H1 (cell line): ENCODE results near the gene LRRC14B. TPM values are rescaled to one million over a fixed set of nuclear protein-coding genes. Genes with fewer than 3 reads are reported as not detected.

Source experiments
- CTCF ChIA-PET: fragments of 300-600 bp; sonication (Branson Sonifier 250); formaldehyde crosslinking; loops from one replicate; lab custom pipeline; 2021; ENCODE audit not compliant: partially characterized antibody; lab: Charles Lee
- POLR2A ChIA-PET: fragments of 300-600 bp; sonication (Branson Sonifier 250); formaldehyde crosslinking; loops from one replicate; lab custom pipeline; 2021; ENCODE audit warnings: inconsistent platforms; ENCODE audit not compliant: partially characterized antibody; lab: Charles Lee
- DNase-seq, 2 experiments: peaks; one replicate each; pipeline versions ENCODE4 v3.0.0 to v3.0.0-alpha.2; 2010 to 2022; ENCODE audit warnings: low spot score in 2 of 2, low read depth in 1 of 2, mixed read lengths in 1 of 2
- FAIRE-seq: peaks from 2 replicates; lab custom pipeline; 2011; peaks lifted over from hg19 to GRCh38; lab: Jason Lieb, UNC
- H2AFZ ChIP-seq: 2 replicates; pipeline ENCODE4 v1.8.1; 2012; ENCODE audit warnings: low read length, inconsistent platforms
- H2AK5ac ChIP-seq: 2 replicates; pipeline ENCODE4 v1.6.1; 2013; ENCODE audit warnings: low read depth, low read length
- H2BK120ac ChIP-seq: replicated peaks from 2 replicates; pipeline ENCODE3; 2013; ENCODE audit warnings: low read depth, low read length, inconsistent platforms
- H2BK12ac ChIP-seq: 2 replicates; pipeline ENCODE4 v1.6.1; 2013; ENCODE audit warnings: low read depth, low read length
- H2BK15ac ChIP-seq: 2 replicates; pipeline ENCODE4 v1.6.1; 2013; ENCODE audit warnings: low read length
- H2BK20ac ChIP-seq: 2 replicates; pipeline ENCODE4 v1.6.1; 2013; ENCODE audit warnings: low read length
- H2BK5ac ChIP-seq: 2 replicates; pipeline ENCODE4 v1.6.1; 2013; ENCODE audit warnings: low read depth, low read length
- H3K14ac ChIP-seq: 2 replicates; pipeline ENCODE4 v1.6.1; 2013; ENCODE audit warnings: inconsistent platforms; ENCODE audit not compliant: insufficient read length
- H3K18ac ChIP-seq: 2 replicates; pipeline ENCODE4 v1.6.1; 2013; ENCODE audit warnings: low read length; ENCODE audit errors: extremely low read depth
- H3K23ac ChIP-seq: 2 replicates; pipeline ENCODE4 v1.6.1; 2013; ENCODE audit warnings: inconsistent platforms; ENCODE audit not compliant: insufficient read length
- H3K23me2 ChIP-seq: 2 replicates; pipeline ENCODE4 v1.6.1; 2013; ENCODE audit warnings: low read depth, low read length
- H3K27ac ChIP-seq: 2 replicates; pipeline ENCODE4 v1.6.1; 2011; ENCODE audit warnings: low read depth, low read length, inconsistent platforms
- H3K27me3 ChIP-seq, 4 experiments: replicated peaks in 1 of 4; 1 replicate in 1 of 4; 2 replicates in 3 of 4; pipeline versions ENCODE4 v1.6.1 to v1.8.1; 2011 to 2013; ENCODE audit warnings: low read length in 3 of 4, mild to moderate bottlenecking in 3 of 4, inconsistent platforms in 2 of 4, mixed read lengths in 2 of 4, moderate library complexity in 1 of 4; ENCODE audit not compliant: control insufficient read depth in 3 of 4, insufficient read depth in 3 of 4; ENCODE audit errors: extremely low read depth in 1 of 4
- H3K36me3 ChIP-seq, 4 experiments: 2 replicates each; pipeline versions ENCODE4 v1.6.1 to v1.8.1; 2011 to 2013; ENCODE audit warnings: mild to moderate bottlenecking in 4 of 4, low read length in 3 of 4, moderate library complexity in 2 of 4, control low read depth in 1 of 4, inconsistent platforms in 1 of 4; ENCODE audit not compliant: insufficient read depth in 4 of 4, control insufficient read depth in 2 of 4
- H3K4ac ChIP-seq: replicated peaks from 2 replicates; pipeline ENCODE3; 2013; ENCODE audit warnings: low read length, low read depth, mixed read lengths, inconsistent platforms; ENCODE audit not compliant: insufficient read length
- H3K4me1 ChIP-seq, 4 experiments: replicated peaks in 1 of 4; 1 replicate in 1 of 4; 2 replicates in 3 of 4; pipeline versions ENCODE4 v1.6.1 to v1.8.1; 2011 to 2013; ENCODE audit warnings: low read length in 3 of 4, inconsistent platforms in 2 of 4, mixed read lengths in 1 of 4; ENCODE audit not compliant: insufficient read depth in 4 of 4, control insufficient read depth in 3 of 4
- H3K4me2 ChIP-seq, 2 experiments: 2 replicates each; pipeline versions ENCODE4 v1.6.1 to v1.8.1; 2011 to 2013; ENCODE audit warnings: low read depth in 2 of 2, low read length in 2 of 2, control low read depth in 1 of 2, inconsistent platforms in 1 of 2, mild to moderate bottlenecking in 1 of 2; ENCODE audit not compliant: insufficient read depth in 1 of 2
- H3K4me3 ChIP-seq, 4 experiments: fragments of 200-600, 300-600 bp in 1 of 4; sonication (generic), shearing (Covaris generic), sonication (Bioruptor Twin) in 1 of 4; 2 replicates each; pipeline versions ENCODE4 v1.5.1 to v1.8.1; 2011 to 2016; ENCODE audit warnings: low read length in 4 of 4, low read depth in 3 of 4, control low read depth in 2 of 4, inconsistent platforms in 2 of 4, mild to moderate bottlenecking in 2 of 4, mixed read lengths in 1 of 4, moderate library complexity in 1 of 4; ENCODE audit not compliant: insufficient read depth in 2 of 4; ENCODE audit errors: extremely low read depth in 1 of 4
- H3K56ac ChIP-seq: replicated peaks from 2 replicates; pipeline ENCODE3; 2013; ENCODE audit warnings: low read depth, mild to moderate bottlenecking, mixed read lengths, low read length, inconsistent platforms; ENCODE audit not compliant: insufficient read length
- H3K79me1 ChIP-seq: 2 replicates; pipeline ENCODE4 v1.6.1; 2013; ENCODE audit warnings: low read depth, low read length, control low read depth
- H3K79me2 ChIP-seq, 2 experiments: 2 replicates each; pipeline versions ENCODE4 v1.6.1 to v1.8.1; 2012 to 2013; ENCODE audit warnings: low read length in 2 of 2, mild to moderate bottlenecking in 2 of 2, inconsistent platforms in 1 of 2; ENCODE audit not compliant: insufficient read depth in 2 of 2, control insufficient read depth in 1 of 2
- H3K9ac ChIP-seq, 4 experiments: replicated peaks in 1 of 4; 1 replicate in 1 of 4; 2 replicates in 3 of 4; pipeline versions ENCODE4 v1.6.1 to v1.8.1; 2011 to 2013; ENCODE audit warnings: low read depth in 3 of 4, low read length in 3 of 4, control low read depth in 2 of 4, mild to moderate bottlenecking in 2 of 4, moderate library complexity in 2 of 4, inconsistent platforms in 1 of 4; ENCODE audit errors: extremely low read depth in 1 of 4
- H3K9me3 ChIP-seq, 2 experiments: 2 replicates each; pipeline versions ENCODE4 v1.6.1 to v1.8.1; 2012 to 2013; ENCODE audit warnings: mild to moderate bottlenecking in 2 of 2, moderate library complexity in 2 of 2, control low read depth in 1 of 2, inconsistent platforms in 1 of 2, low read depth in 1 of 2, low read length in 1 of 2, mixed read lengths in 1 of 2; ENCODE audit not compliant: insufficient read depth in 2 of 2
- H4K20me1 ChIP-seq, 2 experiments: replicated peaks in 1 of 2; 2 replicates each; pipeline versions ENCODE3 to v1.8.1; 2011 to 2013; ENCODE audit warnings: inconsistent platforms in 2 of 2, low read length in 2 of 2, mild to moderate bottlenecking in 1 of 2; ENCODE audit not compliant: insufficient read depth in 2 of 2, control insufficient read depth in 1 of 2
- H4K5ac ChIP-seq: 2 replicates; pipeline ENCODE4 v1.6.1; 2013; ENCODE audit warnings: low read length, low read depth, mixed read lengths, inconsistent platforms; ENCODE audit not compliant: insufficient read length
- H4K8ac ChIP-seq: 2 replicates; pipeline ENCODE4 v1.8.0; 2013; ENCODE audit warnings: mild to moderate bottlenecking, moderate library complexity, low read length, inconsistent platforms; ENCODE audit not compliant: insufficient read depth; ENCODE audit errors: extremely low read depth
- H4K91ac ChIP-seq: replicated peaks from 2 replicates; pipeline ENCODE3; 2013; ENCODE audit warnings: low read length, mixed read lengths, inconsistent platforms; ENCODE audit not compliant: insufficient read length
- BACH1 ChIP-seq: IDR thresholded peaks from 2 replicates; pipeline ENCODE4 v1.6.1; 2012; ENCODE audit warnings: low read length, improper control_type of control experiment
- BCL11A ChIP-seq, 2 experiments: IDR thresholded peaks; one replicate each; pipeline ENCODE4 v1.6.1; 2011; ENCODE audit warnings: low read depth in 2 of 2, low read length in 2 of 2, mild to moderate bottlenecking in 2 of 2
- BRCA1 ChIP-seq: IDR thresholded peaks from 2 replicates; pipeline ENCODE4 v1.6.1; 2012; ENCODE audit warnings: low read depth, low read length, improper control_type of control experiment
- CBX5 ChIP-seq: fragments of 300-800, 300-1000 bp; sonication (generic); IDR thresholded peaks from 2 replicates; pipeline ENCODE4 v1.7.1; 2016; ENCODE audit warnings: antibody characterized with exemption, low read length, low read depth
- CHD2 ChIP-seq: IDR thresholded peaks from 2 replicates; pipeline ENCODE4 v1.6.1; 2012; ENCODE audit warnings: low read length, improper control_type of control experiment
- EP300 ChIP-seq, 2 experiments: IDR thresholded peaks; 1 replicate in 1 of 2; 2 replicates in 1 of 2; pipeline ENCODE4 v1.6.1; 2011 to 2012; ENCODE audit warnings: low read depth in 2 of 2, low read length in 2 of 2, mild to moderate bottlenecking in 2 of 2, borderline replicate concordance in 1 of 2, inconsistent platforms in 1 of 2, moderate library complexity in 1 of 2
- MAFK ChIP-seq: IDR thresholded peaks from 2 replicates; pipeline ENCODE4 v1.6.1; 2012; ENCODE audit warnings: low read depth, mild to moderate bottlenecking, improper control_type of control experiment, low read length
- POU5F1 ChIP-seq: IDR thresholded peaks from 2 replicates; pipeline ENCODE4 v1.6.1; 2011; ENCODE audit warnings: low read depth, mild to moderate bottlenecking, low read length, moderate library complexity
- SP4 ChIP-seq: IDR thresholded peaks from 2 replicates; pipeline ENCODE4 v1.6.1; 2012; ENCODE audit warnings: low read length, inconsistent platforms
- TAF7 ChIP-seq: optimal IDR thresholded peaks from 2 replicates; pipeline ENCODE3; 2011; ENCODE audit warnings: low read depth, mild to moderate bottlenecking, inconsistent platforms, low read length, moderate library complexity, borderline replicate concordance
- TCF12 ChIP-seq: IDR thresholded peaks from 2 replicates; pipeline ENCODE4 v1.6.1; 2011; ENCODE audit warnings: low read depth, mild to moderate bottlenecking, low read length
- YY1 ChIP-seq: IDR thresholded peaks from 2 replicates; pipeline ENCODE4 v1.6.1; 2011; ENCODE audit warnings: low read depth, mild to moderate bottlenecking, low read length
- WGBS, 2 experiments: shearing (Covaris generic) in 1 of 2; methylation state at CpG; one replicate each; pipeline versions ENCODE4 v1.1.6 to v1.1.7; 2013 to 2015; ENCODE audit warnings: low lambda C conversion rate in 2 of 2, mixed read lengths in 2 of 2, inconsistent platforms in 1 of 2, low coverage in 1 of 2, missing lambda C conversion rate in 1 of 2; ENCODE audit not compliant: insufficient replicate concordance in 2 of 2, insufficient coverage in 1 of 2, insufficient read length in 1 of 2; ENCODE audit errors: extremely low coverage in 1 of 2, missing lambda C conversion rate in 1 of 2; 5-methylcytosine and 5-hydroxymethylcytosine counted together
- polyA plus RNA-seq, 7 experiments: library from polyadenylated mRNA; depleted of rRNA in 3 of 7; stranded (reverse) in 5 of 7; unstranded in 2 of 7; fragments of >200 nt in 5 of 7; fragments of 200-250 nt in 2 of 7; gene quantifications; 1 replicate in 5 of 7; 2 replicates in 1 of 7; 4 replicates in 1 of 7; pipeline versions ENCODE4 v1.2.1 to v1.2.3, GENCODE V29; 2011 to 2013; ENCODE audit warnings: missing spikeins in 2 of 7, mixed read lengths in 2 of 7
- total RNA-seq: library from RNA; stranded (reverse); fragmentation: NEBNext Ultra II Directional; extraction: Animal tissue kit (Norgen Biotek cat#: 25700); gene quantifications from 2 replicates; pipeline ENCODE4 v1.2.1, GENCODE V29; 2021

LRRC14B gene
- total and polyA plus RNA-seq, 2 of the 8 experiments (the other 6 are each of a cell fraction or from before 2014, with no cell fraction given) = not detected

DNA sequence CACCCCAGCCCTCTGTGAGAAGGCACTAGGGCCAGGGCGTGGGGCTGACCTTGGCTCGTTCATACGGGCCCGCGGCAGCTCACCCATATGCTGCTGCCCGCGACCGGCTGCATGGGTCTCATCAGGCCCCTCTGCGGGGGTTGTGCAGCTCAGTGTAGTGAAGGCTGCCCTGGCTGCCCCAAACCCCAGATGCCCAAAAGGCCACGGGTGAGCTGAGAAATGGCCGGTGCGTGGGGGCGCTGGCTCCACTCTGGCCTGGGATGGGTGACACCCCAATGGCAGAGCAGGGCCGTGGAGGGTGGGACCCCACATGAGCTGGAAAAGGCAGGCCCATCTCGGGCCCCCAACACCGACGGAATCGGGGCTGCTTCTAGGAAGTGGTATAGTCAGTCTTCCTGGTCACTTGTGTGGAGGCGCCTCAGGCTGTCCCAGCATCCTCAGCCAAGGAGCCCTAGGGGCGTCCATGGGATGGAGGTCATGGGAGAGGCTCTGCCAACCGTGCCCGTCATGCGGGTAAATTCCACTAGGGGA, 19.4 kb upstream of the LRRC14B start:
- H4K5ac ChIP-seq = no peak overlapping the region
- POLR2A ChIA-PET = interaction anchor here (0.9 kb wide), 1 partner anchor 16 kb away, joined by 4 read pairs; no protein-coding TSS in a partner anchor
- no peak overlapping the region for H3K14ac ChIP-seq
- no peak overlapping the region for H3K27ac ChIP-seq
- peaks cover 0 to 22% (median 13%) of the 10 kb centered on the region in 4 experiments; a peak in 6 of 8 replicates for H3K36me3 ChIP-seq
- no peak overlapping the region for H2BK5ac ChIP-seq
- no peak for FAIRE-seq
- no peaks in the 10 kb centered on the region for H3K79me2 ChIP-seq
- no peak overlapping the region for H4K91ac ChIP-seq
- no peaks in the 10 kb centered on the region; a peak in 1 of 7 replicates for H3K27me3 ChIP-seq
- no peak overlapping the region for H2AFZ ChIP-seq
- H2BK15ac ChIP-seq = no peak overlapping the region
- H2AK5ac ChIP-seq = no peak overlapping the region
- H2BK20ac ChIP-seq = no peak overlapping the region
- TF ChIP-seq BACH1 = no peak
- TF ChIP-seq TCF12 = no peak
- no peak for TF ChIP-seq EP300 (IDR thresholded peaks at IDR 0.05; ENCODE audit: borderline replicate concordance in 1 of 2, low read depth in 2 of 2, low read length in 2 of 2)
- no peak for TF ChIP-seq MAFK
- TF ChIP-seq CHD2 = no peak
- no peak for TF ChIP-seq CBX5
- no peak for TF ChIP-seq BCL11A (IDR thresholded peaks at IDR 0.05; ENCODE audit: low read depth in 2 of 2, low read length in 2 of 2)
- no peak for TF ChIP-seq SP4
- no peak for TF ChIP-seq POU5F1
- no peak for TF ChIP-seq BRCA1
- no peak for TF ChIP-seq TAF7
- no peak for TF ChIP-seq YY1
- H3K9me3 ChIP-seq = no peaks in the 10 kb centered on the region
- CTCF ChIA-PET = interaction anchor here (1.2 to 5.1 kb wide), 4 partner anchors 8 to 26 kb away, joined by 3 to 15 read pairs (median 4); no protein-coding TSS in a partner anchor
- H3K18ac ChIP-seq = no peak overlapping the region
- peaks cover 3 to 13% of the 10 kb centered on the region in 2 experiments for H4K20me1 ChIP-seq
- H2BK120ac ChIP-seq = no peak overlapping the region
- no peak overlapping the region for H3K9ac ChIP-seq
- WGBS, 2 experiments = 87% methylated on average over 19 of the region's 23 CpGs; no CpG with 5 or more reads in 1 of the 2 experiments
- H3K23me2 ChIP-seq = no peaks in the 10 kb centered on the region
- H3K4me2 ChIP-seq = no peak overlapping the region
- H4K8ac ChIP-seq = no peak overlapping the region
- peak in 1 of 2 experiments; percentile 33 for DNase-seq
- no peaks in the 10 kb centered on the region for H3K79me1 ChIP-seq
- H3K4me3 ChIP-seq = no peak overlapping the region
- no peak overlapping the region for H3K4ac ChIP-seq
- H3K56ac ChIP-seq = no peak overlapping the region
- H3K4me1 ChIP-seq = no peaks in the 10 kb centered on the region
- no peak overlapping the region for H3K23ac ChIP-seq
- no peak overlapping the region for H2BK12ac ChIP-seq
